Osteoblast (primary cell): ENCODE results near the gene PTK6. TPM values are rescaled to one million over a fixed set of nuclear protein-coding genes. Genes with fewer than 3 reads are reported as not detected.

ENCODE experiments used
- DNase-seq: peaks from one replicate; pipeline ENCODE4 v3.0.0; 2011; ENCODE audit warnings: low spot score, mixed read lengths; ENCODE audit not compliant: insufficient read length; ENCODE audit errors: missing footprints
- H2AFZ ChIP-seq: 2 replicates; pipeline ENCODE4 v1.6.0; 2011; ENCODE audit warnings: mild to moderate bottlenecking, low read length
- H3K27ac ChIP-seq: 2 replicates; pipeline ENCODE4 v1.5.1; 2011; ENCODE audit warnings: mild to moderate bottlenecking, low read depth, low read length, moderate library complexity
- H3K27me3 ChIP-seq: 2 replicates; pipeline ENCODE4 v1.6.0; 2012; ENCODE audit warnings: mild to moderate bottlenecking, control low read depth, inconsistent platforms, low read length, moderate library complexity; ENCODE audit not compliant: insufficient read depth
- H3K36me3 ChIP-seq: 2 replicates; pipeline ENCODE4 v1.5.1; 2011; ENCODE audit warnings: mild to moderate bottlenecking, low read length, control low read depth, moderate library complexity; ENCODE audit not compliant: insufficient read depth
- H3K4me1 ChIP-seq: 2 replicates; pipeline ENCODE4 v1.5.1; 2011; ENCODE audit warnings: mild to moderate bottlenecking, low read length, control low read depth, moderate library complexity; ENCODE audit not compliant: insufficient read depth
- H3K4me2 ChIP-seq: 2 replicates; pipeline ENCODE4 v1.6.0; 2011; ENCODE audit warnings: mild to moderate bottlenecking, low read length; ENCODE audit not compliant: insufficient read depth
- H3K4me3 ChIP-seq: fragments of 200-600 bp; sonication (generic); 3 replicates; pipeline ENCODE4 v1.5.1; 2012; ENCODE audit warnings: mild to moderate bottlenecking, low read length, inconsistent platforms; ENCODE audit not compliant: insufficient read depth
- H3K79me2 ChIP-seq: 2 replicates; pipeline ENCODE4 v1.6.0; 2012; ENCODE audit warnings: mild to moderate bottlenecking, low read length, control low read depth, inconsistent platforms; ENCODE audit not compliant: insufficient read depth
- H3K9me3 ChIP-seq: 2 replicates; pipeline ENCODE4 v1.5.1; 2011; ENCODE audit warnings: low read depth, low read length, control low read depth
- H4K20me1 ChIP-seq: 2 replicates; pipeline ENCODE4 v1.6.0; 2012; ENCODE audit warnings: mild to moderate bottlenecking, low read length, control low read depth; ENCODE audit not compliant: insufficient read depth
- CTCF ChIP-seq: IDR thresholded peaks from 2 replicates; pipeline ENCODE4 v1.5.1; 2011; ENCODE audit warnings: mild to moderate bottlenecking, low read depth, low read length, moderate library complexity; ENCODE audit errors: extremely low read depth
- total RNA-seq: library from RNA; depleted of rRNA; stranded (reverse); fragments of >200 nt; gene quantifications from 2 replicates; pipeline ENCODE4 v1.2.3, GENCODE V29; 2012

Gene PTK6
- total RNA-seq, 1 donor: not detected

- DNase-seq: no peak
- H3K4me3 ChIP-seq: no peak overlapping the region
- H3K4me2 ChIP-seq: no peak overlapping the region
- H4K20me1 ChIP-seq: no peaks in the 10 kb centered on the region
- H3K9me3 ChIP-seq: no peaks in the 10 kb centered on the region
- H3K79me2 ChIP-seq: peaks cover 6% of the 10 kb centered on the region
- H3K27ac ChIP-seq: no peak overlapping the region
- peaks cover 6% of the 10 kb centered on the region for H3K4me1 ChIP-seq
- H3K27me3 ChIP-seq: no peaks in the 10 kb centered on the region
- no peak overlapping the region for H2AFZ ChIP-seq
- no peaks in the 10 kb centered on the region for H3K36me3 ChIP-seq
- TF ChIP-seq CTCF: no peak
Observed at GRCh38 chr20:63568986-63569949, 32.1 kb upstream of the PTK6 start.

GRCh38 chr20:63568170-63568981 is 31.2 kb upstream of the PTK6 start:
- peaks cover 4% of the 10 kb centered on the region for H3K79me2 ChIP-seq
- H3K4me3 ChIP-seq: no peak overlapping the region
- H3K4me2 ChIP-seq: no peak overlapping the region
- no peaks in the 10 kb centered on the region for H3K36me3 ChIP-seq
- TF ChIP-seq CTCF: no peak
- peak; percentile 83 for DNase-seq
- no peaks in the 10 kb centered on the region for H4K20me1 ChIP-seq
- no peaks in the 10 kb centered on the region for H3K27me3 ChIP-seq
- no peak overlapping the region for H2AFZ ChIP-seq
- H3K9me3 ChIP-seq: no peaks in the 10 kb centered on the region
- no peak overlapping the region for H3K27ac ChIP-seq
- H3K4me1 ChIP-seq: peaks cover 4% of the 10 kb centered on the region

- no peaks in the 10 kb centered on the region for H3K79me2 ChIP-seq
- no peaks in the 10 kb centered on the region for H4K20me1 ChIP-seq
- H3K27me3 ChIP-seq: no peaks in the 10 kb centered on the region
- no peak overlapping the region for H3K4me3 ChIP-seq
- H3K27ac ChIP-seq: no peak overlapping the region
- DNase-seq: peak; percentile 82
- no peaks in the 10 kb centered on the region for H3K36me3 ChIP-seq
- no peaks in the 10 kb centered on the region for H3K4me1 ChIP-seq
- no peak overlapping the region for H2AFZ ChIP-seq
- no peaks in the 10 kb centered on the region for H3K9me3 ChIP-seq
- TF ChIP-seq CTCF: no peak
- no peak overlapping the region for H3K4me2 ChIP-seq
Observed at GRCh38 chr20:63567386-63568169, 30.4 kb upstream of the PTK6 start.
